ENCODE measurements around the gene FRS3.
"Not testable (repeated sequence)": the region's sequence is repeated elsewhere in the genome, so short reads cannot be mapped to it uniquely, and the experiment has no call there.

FRS3 gene

GRCh38 chr6:41775293-41775882 is 4.3 kb downstream of the FRS3 start:
- in situ Hi-C loops (cut with HindIII; ENCODE audit: low pct_ligation_motif_present, low pct_unique_long_range_greater_than_20kb, low sequenced_read_pairs), result no loop called here
- DNase-seq, result no peak

DNA sequence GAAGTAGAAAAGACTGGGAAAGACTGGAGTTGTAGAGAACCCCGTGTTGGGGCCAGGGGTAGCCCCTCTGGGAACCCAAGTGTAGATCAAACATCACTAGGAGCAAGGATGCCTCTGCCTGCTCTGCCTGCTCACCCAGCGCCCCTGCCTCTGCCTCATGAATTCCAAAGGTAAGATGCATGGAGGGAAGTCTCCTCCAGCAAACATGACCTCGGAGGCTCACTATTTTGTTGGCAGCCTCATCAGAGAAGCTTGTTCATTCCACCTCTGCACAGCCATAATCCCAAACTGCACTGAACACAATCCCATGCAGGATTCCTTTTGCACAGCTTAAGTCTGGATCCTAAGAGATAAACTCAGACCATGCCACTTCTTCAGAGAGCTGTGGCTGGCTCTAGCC is 4.9 kb downstream of the FRS3 start:
- no peak for DNase-seq
- in situ Hi-C loops (cut with HindIII; ENCODE audit: low pct_ligation_motif_present, low pct_unique_long_range_greater_than_20kb, low sequenced_read_pairs), result no loop called here

DNA sequence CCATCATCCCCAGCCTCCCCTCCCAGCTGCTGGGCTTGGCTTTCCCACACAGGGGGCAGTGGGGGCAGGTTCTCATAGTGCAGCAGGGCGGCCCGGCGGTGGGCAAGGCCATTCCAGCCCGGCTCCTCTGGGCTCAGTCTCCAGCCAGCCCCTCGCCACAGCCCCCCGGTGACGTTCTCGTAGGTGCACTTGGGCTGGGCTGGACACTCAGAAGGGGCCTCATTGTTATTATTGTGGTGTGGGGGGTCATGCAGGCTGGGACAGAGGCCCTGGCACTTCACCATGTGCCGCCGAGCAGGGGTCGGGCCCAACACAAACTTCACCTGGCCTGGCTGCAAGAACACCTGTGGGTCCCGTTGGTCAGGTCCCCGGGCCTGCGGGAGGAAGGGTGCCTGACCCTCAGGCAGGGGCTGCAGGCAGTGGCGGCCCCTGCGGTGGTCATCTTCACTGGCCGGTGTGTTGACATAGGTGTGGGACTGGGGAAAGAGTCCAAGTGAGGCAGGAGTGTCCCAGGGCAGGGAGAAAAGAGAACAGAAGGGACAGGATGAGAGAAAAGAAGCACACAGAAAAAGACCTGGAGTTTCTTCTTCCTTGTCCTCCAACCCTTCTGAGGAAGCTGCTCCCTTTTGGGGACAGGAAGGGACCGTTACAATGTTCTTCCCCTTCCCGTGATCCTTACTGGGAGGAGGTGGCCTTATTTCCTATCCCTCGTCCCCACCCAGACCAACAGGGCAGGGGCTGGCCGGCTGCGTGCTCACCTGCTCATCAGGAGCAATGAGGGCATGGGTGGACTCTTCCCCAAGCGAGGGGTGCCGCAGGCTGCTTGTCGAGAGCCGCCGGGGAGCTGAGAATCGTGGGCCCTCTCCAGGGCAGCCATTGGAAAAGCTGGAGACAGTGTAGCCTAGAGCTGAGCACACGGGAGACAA is 8.4 kb downstream of the FRS3 start:
- in situ Hi-C loops (cut with HindIII; ENCODE audit: low pct_ligation_motif_present, low pct_unique_long_range_greater_than_20kb, low sequenced_read_pairs), result no loop called here

DNA sequence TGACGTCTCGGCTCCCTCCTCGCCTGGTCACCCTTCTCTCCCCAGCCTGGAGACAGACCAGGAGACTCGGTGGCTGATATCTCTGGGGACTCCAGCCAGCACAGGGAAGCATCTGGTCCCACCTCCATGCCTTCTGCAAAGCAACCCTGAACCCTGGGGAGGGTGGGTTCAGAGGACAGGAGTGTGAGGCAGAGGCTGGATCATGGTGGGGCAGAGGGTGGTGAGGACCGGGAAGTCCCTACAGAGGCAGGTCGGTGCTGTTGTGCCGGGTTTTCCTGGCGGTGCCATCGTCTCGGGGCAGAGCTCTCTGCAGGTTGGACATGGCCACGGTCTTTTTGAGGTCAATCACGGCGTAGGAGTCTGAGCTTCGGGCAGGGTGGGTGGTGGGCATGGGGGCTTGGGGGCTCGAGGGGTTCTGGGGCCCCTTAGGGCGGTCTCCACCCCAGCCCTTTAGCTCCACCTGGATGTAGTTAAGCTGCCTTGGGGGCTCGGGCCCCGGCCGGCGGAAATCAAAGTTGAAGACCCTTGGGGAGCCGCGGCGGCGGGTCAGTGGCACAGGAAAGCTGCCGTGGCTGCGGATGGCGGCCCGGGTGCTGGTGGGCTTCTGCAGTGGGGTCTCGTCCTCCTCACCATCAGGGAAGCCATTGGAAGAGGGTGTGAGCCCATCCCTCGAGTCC is 9.2 kb downstream of the FRS3 start:
- DNase-seq, result no peak
- in situ Hi-C loops (cut with HindIII; ENCODE audit: low pct_ligation_motif_present, low pct_unique_long_range_greater_than_20kb, low sequenced_read_pairs), result no loop called here

More for the DNA sequence above, 8.4 kb downstream of the FRS3 start:
- no peak for DNase-seq

DNA sequence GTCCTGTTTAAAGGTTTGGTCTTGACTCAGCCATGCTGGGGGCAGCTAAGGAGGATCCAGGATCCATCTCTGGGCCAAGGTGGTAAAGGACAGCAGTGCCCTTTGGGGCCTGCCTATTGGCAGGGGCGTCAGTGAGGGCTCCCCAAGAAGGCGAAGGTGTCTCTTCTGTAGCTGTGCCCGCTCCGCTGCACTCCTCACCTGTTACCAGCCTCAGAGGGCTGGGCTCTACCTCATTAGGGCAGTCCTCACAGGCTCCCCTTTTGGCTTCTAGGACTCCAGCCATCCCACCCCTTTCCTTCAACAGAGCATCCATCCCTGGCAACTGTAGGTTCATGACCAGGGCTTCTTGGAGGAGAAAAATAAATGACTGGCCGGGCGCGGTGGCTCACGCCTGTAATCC is 10.3 kb downstream of the FRS3 start:
- DNase-seq, result no peak
- in situ Hi-C loops (cut with HindIII; ENCODE audit: low pct_ligation_motif_present, low pct_unique_long_range_greater_than_20kb, low sequenced_read_pairs), result no loop called here

- in situ Hi-C loops (cut with HindIII; ENCODE audit: low pct_ligation_motif_present, low pct_unique_long_range_greater_than_20kb, low sequenced_read_pairs), result no loop called here
These were observed 11.0 kb downstream of the FRS3 start for GRCh38 chr6:41768545-41769308.

GRCh38 chr6:41767112-41767833 is 12.4 kb downstream of the FRS3 start:
- DNase-seq, result no peak
- in situ Hi-C loops (cut with HindIII; ENCODE audit: low pct_ligation_motif_present, low pct_unique_long_range_greater_than_20kb, low sequenced_read_pairs), result no loop called here

More at GRCh38 chr6:41768545-41769308, 11.0 kb downstream of the FRS3 start:
- DNase-seq, result no peak

GRCh38 chr6:41766043-41766664 is 13.5 kb downstream of the FRS3 start:
- DNase-seq; in situ Hi-C loops (cut with HindIII; ENCODE audit: low pct_ligation_motif_present, low pct_unique_long_range_greater_than_20kb, low sequenced_read_pairs): not testable (repeated sequence)

GRCh38 chr6:41763470-41763869 is 16.2 kb downstream of the FRS3 start:
- DNase-seq, result no peak
- in situ Hi-C loops (cut with HindIII; ENCODE audit: low pct_ligation_motif_present, low pct_unique_long_range_greater_than_20kb, low sequenced_read_pairs), result no loop called here

DNA sequence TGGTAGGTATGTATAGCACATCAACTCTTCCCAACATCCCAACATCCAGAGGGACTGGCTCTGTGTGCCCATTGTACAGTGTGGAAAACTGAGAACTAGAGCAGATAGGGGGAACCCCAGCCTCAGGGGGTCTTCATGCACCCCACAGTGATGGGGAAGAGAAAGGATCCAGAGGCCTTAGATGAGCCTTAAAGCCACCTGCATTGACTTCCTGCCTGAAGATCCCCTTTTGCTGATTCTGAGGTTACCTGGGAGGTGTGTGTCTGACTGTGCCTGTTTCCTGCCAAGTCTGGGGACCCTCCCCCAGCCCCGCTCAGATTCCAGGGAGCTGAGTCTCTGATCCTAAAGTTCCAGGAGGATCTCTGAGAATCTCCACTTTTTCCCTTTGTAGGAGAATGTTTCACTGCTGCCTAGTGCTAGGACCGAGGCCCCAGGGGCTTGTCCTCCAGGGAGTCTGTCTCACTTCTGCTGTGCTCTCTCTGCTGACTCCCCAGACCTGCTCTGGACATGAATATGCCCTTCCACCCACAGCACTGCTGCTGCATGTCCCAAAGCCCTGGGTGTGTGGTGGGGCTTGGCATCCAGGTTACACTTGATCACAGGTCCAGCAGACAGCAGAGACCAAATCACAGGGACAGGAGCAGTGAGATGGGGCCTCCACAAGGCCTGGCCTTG is 19.7 kb downstream of the FRS3 start:
- DNase-seq, result no peak
- in situ Hi-C loops (cut with HindIII; ENCODE audit: low pct_ligation_motif_present, low pct_unique_long_range_greater_than_20kb, low sequenced_read_pairs), result no loop called here

GRCh38 chr6:41759106-41759904 is 20.4 kb downstream of the FRS3 start:
- DNase-seq, result no peak
- in situ Hi-C loops (cut with HindIII; ENCODE audit: low pct_ligation_motif_present, low pct_unique_long_range_greater_than_20kb, low sequenced_read_pairs), result no loop called here

DNA sequence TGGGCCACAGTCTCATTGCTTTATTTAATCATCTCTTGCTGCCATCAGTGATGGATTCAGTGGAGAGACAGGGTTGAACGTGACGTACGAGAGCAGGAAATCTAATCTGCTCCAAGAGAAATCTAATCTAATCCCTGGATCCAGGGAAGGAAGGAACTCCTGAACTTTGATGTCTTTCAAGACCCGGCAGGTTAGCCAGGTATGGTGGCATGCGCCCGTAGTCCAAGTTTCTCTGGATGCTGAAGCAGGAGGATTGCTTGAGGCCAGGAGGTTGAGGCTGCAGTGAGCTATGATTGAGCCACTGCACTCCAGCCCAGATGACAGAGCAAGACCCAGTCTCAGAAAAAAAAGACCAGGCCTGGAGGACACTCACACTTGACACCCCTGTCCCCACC is 21.1 kb downstream of the FRS3 start:
- no peak for DNase-seq
- in situ Hi-C loops (cut with HindIII; ENCODE audit: low pct_ligation_motif_present, low pct_unique_long_range_greater_than_20kb, low sequenced_read_pairs), result no loop called here

DNA sequence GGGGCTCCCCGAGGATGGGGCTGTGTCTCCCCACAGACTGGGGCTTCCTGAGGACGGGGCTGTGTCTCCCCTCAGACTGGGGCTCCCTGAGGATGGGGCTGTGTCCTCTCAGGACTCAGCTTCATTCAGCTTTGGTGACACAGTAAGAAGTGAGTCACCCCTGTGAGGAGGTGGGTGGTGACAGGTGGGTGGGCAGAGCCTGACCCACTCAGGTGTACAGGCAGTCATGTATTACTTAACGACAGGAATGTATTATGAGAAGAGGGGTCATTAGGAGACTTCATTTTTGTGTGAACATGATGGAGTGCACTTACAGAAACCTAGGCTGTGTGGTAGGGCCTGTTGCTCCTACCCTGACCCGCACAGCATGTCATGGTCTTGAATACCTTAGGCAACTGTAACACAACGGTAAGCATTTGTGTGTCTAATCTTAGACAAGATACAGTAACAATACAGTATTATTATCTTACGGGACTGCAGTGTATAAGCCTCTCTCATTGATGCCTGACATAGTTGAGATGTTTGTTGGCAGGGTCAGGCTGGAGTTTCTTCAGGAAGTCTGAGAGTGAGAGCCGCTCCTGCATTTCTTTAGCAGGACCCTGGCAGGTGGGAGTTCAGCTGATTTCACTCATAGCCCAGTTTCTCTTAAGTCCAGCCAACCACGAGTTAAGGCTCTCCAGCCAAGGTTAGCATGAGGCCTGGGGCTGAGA is 21.6 kb downstream of the FRS3 start:
- no peak for DNase-seq
- in situ Hi-C loops (cut with HindIII; ENCODE audit: low pct_ligation_motif_present, low pct_unique_long_range_greater_than_20kb, low sequenced_read_pairs), result no loop called here

GRCh38 chr6:41757271-41757670 is 22.4 kb downstream of the FRS3 start:
- no peak for DNase-seq
- in situ Hi-C loops (cut with HindIII; ENCODE audit: low pct_ligation_motif_present, low pct_unique_long_range_greater_than_20kb, low sequenced_read_pairs), result no loop called here

GRCh38 chr6:41756354-41756753 is 23.3 kb downstream of the FRS3 start:
- no peak for DNase-seq
- in situ Hi-C loops (cut with HindIII; ENCODE audit: low pct_ligation_motif_present, low pct_unique_long_range_greater_than_20kb, low sequenced_read_pairs), result no loop called here

GRCh38 chr6:41755895-41756294 is 23.8 kb downstream of the FRS3 start:
- in situ Hi-C loops (cut with HindIII; ENCODE audit: low pct_ligation_motif_present, low pct_unique_long_range_greater_than_20kb, low sequenced_read_pairs), result no loop called here

More at GRCh38 chr6:41755895-41756294, 23.8 kb downstream of the FRS3 start:
- DNase-seq, result no peak

Measured in ACHN (cell line).